ENCODE results near the gene HOXD1.

Gene HOXD1

GRCh38 chr2:176172007-176172894 is 16.2 kb upstream of the HOXD1 start:
- Histone ChIP-seq H3K9ac (ENCODE audit: low read length) (no peak overlapping the region), H3K27ac (ENCODE audit: low read length) (no peak overlapping the region), H3K27me3 (ENCODE audit: control insufficient read depth, insufficient read depth, low read length) (peaks cover 100% of the 10 kb centered on the region), H3K36me3 (ENCODE audit: control insufficient read depth, low read depth, low read length) (no peaks in the 10 kb centered on the region), H3K4me3 (ENCODE audit: low read length) (peak overlapping the region; percentile 37), H3K4me1 (ENCODE audit: control insufficient read depth, low read depth, low read length) (peaks cover 22% of the 10 kb centered on the region), H3K9me3 (ENCODE audit: control insufficient read depth, low read depth, low read length) (no peaks in the 10 kb centered on the region)

GRCh38 chr2:176172895-176173566 is 15.4 kb upstream of the HOXD1 start:
- H3K27ac ChIP-seq (ENCODE audit: low read length), result no peak overlapping the region
- no peaks in the 10 kb centered on the region for H3K9me3 ChIP-seq (ENCODE audit: control insufficient read depth, low read depth, low read length)
- H3K9ac ChIP-seq (ENCODE audit: low read length), result no peak overlapping the region
- peak overlapping the region; percentile 37 for H3K4me3 ChIP-seq (ENCODE audit: low read length)
- peaks cover 24% of the 10 kb centered on the region for H3K4me1 ChIP-seq (ENCODE audit: control insufficient read depth, low read depth, low read length)
- H3K27me3 ChIP-seq (ENCODE audit: control insufficient read depth, insufficient read depth, low read length), result peaks cover 100% of the 10 kb centered on the region
- no peaks in the 10 kb centered on the region for H3K36me3 ChIP-seq (ENCODE audit: control insufficient read depth, low read depth, low read length)

- Histone ChIP-seq H3K9ac (ENCODE audit: low read length) (no peak overlapping the region), H3K4me3 (ENCODE audit: low read length) (no peak overlapping the region), H3K36me3 (ENCODE audit: control insufficient read depth, low read depth, low read length) (no peaks in the 10 kb centered on the region), H3K9me3 (ENCODE audit: control insufficient read depth, low read depth, low read length) (no peaks in the 10 kb centered on the region), H3K27me3 (ENCODE audit: control insufficient read depth, insufficient read depth, low read length) (peaks cover 100% of the 10 kb centered on the region), H3K4me1 (ENCODE audit: control insufficient read depth, low read depth, low read length) (peaks cover 24% of the 10 kb centered on the region), H3K27ac (ENCODE audit: low read length) (no peak overlapping the region)
Measured at GRCh38 chr2:176173567-176174381, 14.7 kb upstream of the HOXD1 start.

GRCh38 chr2:176174382-176174823 is 14.1 kb upstream of the HOXD1 start:
- Histone ChIP-seq H3K9ac (ENCODE audit: low read length) (no peak overlapping the region), H3K27me3 (ENCODE audit: control insufficient read depth, insufficient read depth, low read length) (peaks cover 100% of the 10 kb centered on the region), H3K36me3 (ENCODE audit: control insufficient read depth, low read depth, low read length) (no peaks in the 10 kb centered on the region), H3K4me1 (ENCODE audit: control insufficient read depth, low read depth, low read length) (peaks cover 24% of the 10 kb centered on the region), H3K27ac (ENCODE audit: low read length) (no peak overlapping the region), H3K4me3 (ENCODE audit: low read length) (peak overlapping the region; percentile 42), H3K9me3 (ENCODE audit: control insufficient read depth, low read depth, low read length) (no peaks in the 10 kb centered on the region)

- H3K9ac ChIP-seq (ENCODE audit: low read length), result no peak overlapping the region
Measured at GRCh38 chr2:176174824-176175708, 13.4 kb upstream of the HOXD1 start.

GRCh38 chr2:176175709-176176607 is 12.5 kb upstream of the HOXD1 start:
- Histone ChIP-seq H3K27me3 (ENCODE audit: control insufficient read depth, insufficient read depth, low read length) (peaks cover 100% of the 10 kb centered on the region), H3K4me3 (ENCODE audit: low read length) (peak overlapping the region; percentile 42), H3K9me3 (ENCODE audit: control insufficient read depth, low read depth, low read length) (no peaks in the 10 kb centered on the region), H3K36me3 (ENCODE audit: control insufficient read depth, low read depth, low read length) (no peaks in the 10 kb centered on the region), H3K4me1 (ENCODE audit: control insufficient read depth, low read depth, low read length) (peaks cover 24% of the 10 kb centered on the region), H3K27ac (ENCODE audit: low read length) (no peak overlapping the region), H3K9ac (ENCODE audit: low read length) (no peak overlapping the region)

More at GRCh38 chr2:176174824-176175708, 13.4 kb upstream of the HOXD1 start:
- Histone ChIP-seq H3K4me1 (ENCODE audit: control insufficient read depth, low read depth, low read length) (peaks cover 24% of the 10 kb centered on the region), H3K4me3 (ENCODE audit: low read length) (peak overlapping the region; percentile 42), H3K27ac (ENCODE audit: low read length) (no peak overlapping the region), H3K36me3 (ENCODE audit: control insufficient read depth, low read depth, low read length) (no peaks in the 10 kb centered on the region), H3K27me3 (ENCODE audit: control insufficient read depth, insufficient read depth, low read length) (peaks cover 100% of the 10 kb centered on the region), H3K9me3 (ENCODE audit: control insufficient read depth, low read depth, low read length) (no peaks in the 10 kb centered on the region)

- H3K27ac ChIP-seq (ENCODE audit: low read length), result no peak overlapping the region
Measured at GRCh38 chr2:176177580-176178037, 10.9 kb upstream of the HOXD1 start.

GRCh38 chr2:176178038-176178756 is 10.3 kb upstream of the HOXD1 start:
- H3K4me1 ChIP-seq (ENCODE audit: control insufficient read depth, low read depth, low read length), result peaks cover 24% of the 10 kb centered on the region
- no peaks in the 10 kb centered on the region for H3K9me3 ChIP-seq (ENCODE audit: control insufficient read depth, low read depth, low read length)
- no peak overlapping the region for H3K27ac ChIP-seq (ENCODE audit: low read length)
- H3K36me3 ChIP-seq (ENCODE audit: control insufficient read depth, low read depth, low read length), result no peaks in the 10 kb centered on the region
- H3K4me3 ChIP-seq (ENCODE audit: low read length), result peak overlapping the region; percentile 45
- no peak overlapping the region for H3K9ac ChIP-seq (ENCODE audit: low read length)
- H3K27me3 ChIP-seq (ENCODE audit: control insufficient read depth, insufficient read depth, low read length), result peaks cover 100% of the 10 kb centered on the region

More at GRCh38 chr2:176177580-176178037, 10.9 kb upstream of the HOXD1 start:
- peak overlapping the region; percentile 45 for H3K4me3 ChIP-seq (ENCODE audit: low read length)
- H3K36me3 ChIP-seq (ENCODE audit: control insufficient read depth, low read depth, low read length), result no peaks in the 10 kb centered on the region
- peaks cover 100% of the 10 kb centered on the region for H3K27me3 ChIP-seq (ENCODE audit: control insufficient read depth, insufficient read depth, low read length)
- H3K9ac ChIP-seq (ENCODE audit: low read length), result no peak overlapping the region
- no peaks in the 10 kb centered on the region for H3K9me3 ChIP-seq (ENCODE audit: control insufficient read depth, low read depth, low read length)
- peaks cover 24% of the 10 kb centered on the region for H3K4me1 ChIP-seq (ENCODE audit: control insufficient read depth, low read depth, low read length)

- Histone ChIP-seq H3K9me3 (ENCODE audit: control insufficient read depth, low read depth, low read length) (no peaks in the 10 kb centered on the region), H3K4me3 (ENCODE audit: low read length) (no peak overlapping the region), H3K27ac (ENCODE audit: low read length) (no peak overlapping the region), H3K36me3 (ENCODE audit: control insufficient read depth, low read depth, low read length) (no peaks in the 10 kb centered on the region), H3K27me3 (ENCODE audit: control insufficient read depth, insufficient read depth, low read length) (peaks cover 100% of the 10 kb centered on the region), H3K4me1 (ENCODE audit: control insufficient read depth, low read depth, low read length) (peaks cover 24% of the 10 kb centered on the region), H3K9ac (ENCODE audit: low read length) (no peak overlapping the region)
Measured at GRCh38 chr2:176178757-176179295, 9.6 kb upstream of the HOXD1 start.
